Measurements from ENCODE around the gene DSCAML1.

- TF ChIP-seq, protein P1, sequence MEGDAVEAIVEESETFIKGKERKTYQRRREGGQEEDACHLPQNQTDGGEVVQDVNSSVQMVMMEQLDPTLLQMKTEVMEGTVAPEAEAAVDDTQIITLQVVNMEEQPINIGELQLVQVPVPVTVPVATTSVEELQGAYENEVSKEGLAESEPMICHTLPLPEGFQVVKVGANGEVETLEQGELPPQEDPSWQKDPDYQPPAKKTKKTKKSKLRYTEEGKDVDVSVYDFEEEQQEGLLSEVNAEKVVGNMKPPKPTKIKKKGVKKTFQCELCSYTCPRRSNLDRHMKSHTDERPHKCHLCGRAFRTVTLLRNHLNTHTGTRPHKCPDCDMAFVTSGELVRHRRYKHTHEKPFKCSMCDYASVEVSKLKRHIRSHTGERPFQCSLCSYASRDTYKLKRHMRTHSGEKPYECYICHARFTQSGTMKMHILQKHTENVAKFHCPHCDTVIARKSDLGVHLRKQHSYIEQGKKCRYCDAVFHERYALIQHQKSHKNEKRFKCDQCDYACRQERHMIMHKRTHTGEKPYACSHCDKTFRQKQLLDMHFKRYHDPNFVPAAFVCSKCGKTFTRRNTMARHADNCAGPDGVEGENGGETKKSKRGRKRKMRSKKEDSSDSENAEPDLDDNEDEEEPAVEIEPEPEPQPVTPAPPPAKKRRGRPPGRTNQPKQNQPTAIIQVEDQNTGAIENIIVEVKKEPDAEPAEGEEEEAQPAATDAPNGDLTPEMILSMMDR (IDR thresholded peaks at IDR 0.05), result no peak
- no peak for TF ChIP-seq POLR2A (IDR thresholded peaks at IDR 0.05)
- TF ChIP-seq EP300 (IDR thresholded peaks at IDR 0.05), result peak in 1 of 2 donors; percentile 9
These were observed 312.9 kb downstream of the DSCAML1 start for GRCh38 chr11:117484156-117484555.

All from tibial nerve (tissue), 4 donors.